ENCODE results near the gene TBX4. TPM values are rescaled to one million over a fixed set of nuclear protein-coding genes. Genes with fewer than 3 reads are reported as not detected.

TBX4 gene
- total RNA-seq, 2 donors from 2014 or later: not detected

GRCh38 chr17:61458421-61459141 lies 6.4 kb downstream of the TBX4 start:
- Histone ChIP-seq H3K27me3 (ENCODE audit: control insufficient read depth, insufficient read depth, low read length, poor library complexity, severe bottlenecking) (peaks cover 100% of the 10 kb centered on the region), H3K9ac (ENCODE audit: extremely low read depth, low read length, poor library complexity, severe bottlenecking) (no peak overlapping the region), H3K4me1 (ENCODE audit: control insufficient read depth, insufficient read depth, low read length) (peaks cover 4% of the 10 kb centered on the region), H3K27ac (ENCODE audit: low read depth, low read length) (no peak overlapping the region), H3K4me3 (ENCODE audit: low read length) (no peak overlapping the region), H3K9me3 (ENCODE audit: control insufficient read depth, low read length) (no peaks in the 10 kb centered on the region), H3K36me3 (ENCODE audit: control insufficient read depth, insufficient read depth, low read length) (no peaks in the 10 kb centered on the region)
- no peak for TF ChIP-seq CTCF (conservative IDR thresholded peaks at IDR 0.05)
- H3K27me3 Mint-ChIP-seq (ENCODE audit: insufficient read depth): peaks cover 99% of the 10 kb centered on the region
- WGBS, 2 experiments (ENCODE audit: insufficient coverage in 1 of 2, insufficient read length in 1 of 2): 19 to 31% methylated on average over 3 to 4 of the region's 5 CpGs
- H3K9me3 Mint-ChIP-seq: no peaks in the 10 kb centered on the region
- no peaks in the 10 kb centered on the region for H3K36me3 Mint-ChIP-seq (ENCODE audit: low read depth)
- H3K4me3 Mint-ChIP-seq: peak overlapping the region; percentile 34
- peaks cover 41% of the 10 kb centered on the region for H3K4me1 Mint-ChIP-seq
- H3K27ac Mint-ChIP-seq: no peak overlapping the region
- DNase-seq: peak; percentile 65

- peaks cover 4% of the 10 kb centered on the region for H3K4me1 ChIP-seq (ENCODE audit: control insufficient read depth, insufficient read depth, low read length)
- H3K4me1 Mint-ChIP-seq: peaks cover 41% of the 10 kb centered on the region
- H3K27ac Mint-ChIP-seq: no peak overlapping the region
Observed at GRCh38 chr17:61459142-61459809, 7.1 kb downstream of the TBX4 start.

More at GRCh38 chr17:61459142-61459809, 7.1 kb downstream of the TBX4 start:
- Histone ChIP-seq H3K27me3 (ENCODE audit: control insufficient read depth, insufficient read depth, low read length, poor library complexity, severe bottlenecking) (peaks cover 100% of the 10 kb centered on the region), H3K36me3 (ENCODE audit: control insufficient read depth, insufficient read depth, low read length) (no peaks in the 10 kb centered on the region), H3K4me3 (ENCODE audit: low read length) (no peak overlapping the region), H3K9me3 (ENCODE audit: control insufficient read depth, low read length) (no peaks in the 10 kb centered on the region), H3K9ac (ENCODE audit: extremely low read depth, low read length, poor library complexity, severe bottlenecking) (no peak overlapping the region), H3K27ac (ENCODE audit: low read depth, low read length) (no peak overlapping the region)
- TF ChIP-seq CTCF (conservative IDR thresholded peaks at IDR 0.05): no peak
- WGBS, 2 experiments (ENCODE audit: insufficient coverage in 1 of 2, insufficient read length in 1 of 2): 59 to 61% methylated on average over 3 to 4 of the region's 4 CpGs
- Mint-ChIP-seq H3K27me3 (ENCODE audit: insufficient read depth) (peaks cover 97% of the 10 kb centered on the region), H3K9me3 (no peaks in the 10 kb centered on the region), H3K4me3 (no peak overlapping the region), H3K36me3 (ENCODE audit: low read depth) (no peaks in the 10 kb centered on the region)
- DNase-seq: peak; percentile 35

All from endodermal cell (in vitro differentiated cells).